OCI-LY7 (cell line): ENCODE measurements around the gene SPAG9. TPM values are rescaled to one million over a fixed set of nuclear protein-coding genes. Genes with fewer than 3 reads are reported as not detected.

Experiments used
- BruUV-seq: library from RNA; stranded (reverse); fragments of 400-500 nt; replicated peaks from 2 replicates; lab custom pipeline; 2021; lab: Mats Ljungman, UMichigan
- CTCF ChIA-PET: fragments of 300-600 bp; sonication (Branson Sonifier 250); formaldehyde crosslinking; loops from one replicate; lab custom pipeline; 2022; ENCODE audit warnings: antibody characterized with exemption; ENCODE audit not compliant: unreplicated experiment; lab: Charles Lee
- POLR2A ChIA-PET: fragments of 300-600 bp; sonication (Branson Sonifier 250); formaldehyde crosslinking; loops from one replicate; lab custom pipeline; 2022; ENCODE audit warnings: antibody characterized with exemption; lab: Charles Lee
- DNase-seq: peaks from one replicate; pipeline ENCODE4 v3.0.0-alpha.2; 2015; ENCODE audit warnings: low spot score
- H2AFZ ChIP-seq: fragments of 200-600 bp; sonication (generic), shearing (Covaris generic); 2 replicates; pipeline ENCODE4 v1.6.1; 2014; ENCODE audit warnings: mild to moderate bottlenecking, antibody characterized with exemption, low read length, moderate library complexity
- H3K27ac ChIP-seq: fragments of 200-600 bp; sonication (generic); 2 replicates; pipeline ENCODE4 v1.5.1; 2014; ENCODE audit warnings: mixed run types, low read depth, mild to moderate bottlenecking, moderate library complexity, low read length, inconsistent platforms; ENCODE audit not compliant: poor library complexity, severe bottlenecking
- H3K36me3 ChIP-seq: fragments of 200-600 bp; sonication (generic); 2 replicates; pipeline ENCODE4 v1.6.1; 2014; ENCODE audit warnings: mild to moderate bottlenecking, antibody characterized with exemption, low read length, moderate library complexity, mixed read lengths; ENCODE audit not compliant: insufficient read depth
- H3K4me1 ChIP-seq: fragments of 200-600 bp; sonication (generic); 2 replicates; pipeline ENCODE4 v1.5.1; 2014; ENCODE audit warnings: mild to moderate bottlenecking, low read length; ENCODE audit not compliant: insufficient read depth, poor library complexity, severe bottlenecking
- H3K4me2 ChIP-seq: fragments of 200-600 bp; sonication (generic); 2 replicates; pipeline ENCODE4 v1.6.1; 2014; ENCODE audit warnings: mild to moderate bottlenecking, low read length
- H3K4me3 ChIP-seq: fragments of 200-600 bp; sonication (generic); 2 replicates; pipeline ENCODE4 v1.5.1; 2014; ENCODE audit warnings: mild to moderate bottlenecking, low read depth, low read length; ENCODE audit not compliant: poor library complexity, severe bottlenecking
- H3K79me2 ChIP-seq: fragments of 200-600 bp; sonication (generic); 2 replicates; pipeline ENCODE4 v1.6.1; 2016; ENCODE audit warnings: low read depth, mild to moderate bottlenecking, low read length, moderate library complexity, mixed read lengths; ENCODE audit not compliant: insufficient read depth
- H3K9me2 ChIP-seq: fragments of 200-600 bp; sonication (generic); 2 replicates; pipeline ENCODE4 v1.6.1; 2016; ENCODE audit warnings: mild to moderate bottlenecking, low read length, mixed read lengths; ENCODE audit not compliant: insufficient read depth
- H3K9me3 ChIP-seq: fragments of 200-600 bp; sonication (generic); 2 replicates; pipeline ENCODE4 v1.6.1; 2014; ENCODE audit warnings: mild to moderate bottlenecking, mixed run types, low read length, mixed read lengths
- H4K20me1 ChIP-seq: fragments of 200-600 bp; sonication (generic); 2 replicates; pipeline ENCODE4 v1.6.1; 2014; ENCODE audit warnings: mild to moderate bottlenecking, antibody characterized with exemption, low read length, moderate library complexity, mixed read lengths; ENCODE audit not compliant: insufficient read depth
- EZH2phosphoT487 ChIP-seq: fragments of 200-600 bp; sonication (generic); IDR thresholded peaks from 2 replicates; pipeline ENCODE4 v1.6.1; 2018; ENCODE audit warnings: low read depth, borderline replicate concordance, mild to moderate bottlenecking, mixed run types, antibody characterized with exemption, low read length, moderate library complexity, mixed read lengths
- intact Hi-C: fragments of 100-400 bp; cut with micrococcal nuclease; formaldehyde crosslinking; loops from one replicate; pipeline ENCODE4 v1.10.0; 2022; ENCODE audit not compliant: unreplicated experiment
- total RNA-seq, 2 experiments: library from RNA; depleted of rRNA in 1 of 2; stranded (reverse); fragments of >200 nt in 1 of 2; shearing (Covaris generic) in 1 of 2; gene quantifications; 2 replicates each; pipeline ENCODE4 v1.2.3, GENCODE V29; 2014 to 2022
- TF ChIP-seq, protein P1 (sequence below): fragments of 200-600 bp; sonication (generic); conservative IDR thresholded peaks from 2 replicates; pipeline ENCODE4 v1.5.1; 2014; ENCODE audit warnings: mild to moderate bottlenecking, antibody characterized with exemption, low read length, moderate library complexity, mixed read lengths

The SPAG9 gene
- total RNA-seq, 2 experiments from 2014 or later = 75.5 to 78.9 TPM

- CTCF ChIA-PET = no interaction called here
- no peaks in the 10 kb centered on the region for H4K20me1 ChIP-seq
- no TSS peak for BruUV-seq
- H3K9me2 ChIP-seq = no peaks in the 10 kb centered on the region
- H3K79me2 ChIP-seq = no peaks in the 10 kb centered on the region
- H3K36me3 ChIP-seq = no peaks in the 10 kb centered on the region
- H3K4me1 ChIP-seq = peaks cover 29% of the 10 kb centered on the region
- DNase-seq = no peak
- H3K4me3 ChIP-seq = no peak overlapping the region
- H3K9me3 ChIP-seq = no peaks in the 10 kb centered on the region
- no peak for TF ChIP-seq EZH2phosphoT487
- TF ChIP-seq, protein P1, sequence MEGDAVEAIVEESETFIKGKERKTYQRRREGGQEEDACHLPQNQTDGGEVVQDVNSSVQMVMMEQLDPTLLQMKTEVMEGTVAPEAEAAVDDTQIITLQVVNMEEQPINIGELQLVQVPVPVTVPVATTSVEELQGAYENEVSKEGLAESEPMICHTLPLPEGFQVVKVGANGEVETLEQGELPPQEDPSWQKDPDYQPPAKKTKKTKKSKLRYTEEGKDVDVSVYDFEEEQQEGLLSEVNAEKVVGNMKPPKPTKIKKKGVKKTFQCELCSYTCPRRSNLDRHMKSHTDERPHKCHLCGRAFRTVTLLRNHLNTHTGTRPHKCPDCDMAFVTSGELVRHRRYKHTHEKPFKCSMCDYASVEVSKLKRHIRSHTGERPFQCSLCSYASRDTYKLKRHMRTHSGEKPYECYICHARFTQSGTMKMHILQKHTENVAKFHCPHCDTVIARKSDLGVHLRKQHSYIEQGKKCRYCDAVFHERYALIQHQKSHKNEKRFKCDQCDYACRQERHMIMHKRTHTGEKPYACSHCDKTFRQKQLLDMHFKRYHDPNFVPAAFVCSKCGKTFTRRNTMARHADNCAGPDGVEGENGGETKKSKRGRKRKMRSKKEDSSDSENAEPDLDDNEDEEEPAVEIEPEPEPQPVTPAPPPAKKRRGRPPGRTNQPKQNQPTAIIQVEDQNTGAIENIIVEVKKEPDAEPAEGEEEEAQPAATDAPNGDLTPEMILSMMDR = no peak
- POLR2A ChIA-PET = no interaction called here
- intact Hi-C loops = no loop called here
- 0 out of 2 replicates have a peak overlapping the region, but pooled peaks have one; percentile 75 for H2AFZ ChIP-seq
- no peak overlapping the region for H3K27ac ChIP-seq
- H3K4me2 ChIP-seq = no peak overlapping the region
These were observed 200.6 kb downstream of the SPAG9 start for GRCh38 chr17:50920041-50920410.

- H3K9me2 ChIP-seq = no peaks in the 10 kb centered on the region
- no peaks in the 10 kb centered on the region for H4K20me1 ChIP-seq
- no peak overlapping the region for H3K4me3 ChIP-seq
- H3K79me2 ChIP-seq = no peaks in the 10 kb centered on the region
- H3K36me3 ChIP-seq = no peaks in the 10 kb centered on the region
- TF ChIP-seq EZH2phosphoT487 = no peak
- TF ChIP-seq, protein P1 = no peak
- ChIA-PET POLR2A (no interaction called here), CTCF (interaction anchor here (0.7 kb wide), 1 partner anchor 12 kb away, joined by 3 read pairs; no protein-coding TSS in a partner anchor)
- no TSS peak for BruUV-seq
- peak; percentile 47 for DNase-seq
- H2AFZ ChIP-seq = peak overlapping the region; percentile 75; the same call in 1 of the 2 replicates
- H3K4me2 ChIP-seq = peak overlapping the region; percentile 38; the same call in 1 of the 2 replicates
- H3K4me1 ChIP-seq = peaks cover 29% of the 10 kb centered on the region
- H3K9me3 ChIP-seq = no peaks in the 10 kb centered on the region
- intact Hi-C loops = no loop called here
- H3K27ac ChIP-seq = no peak overlapping the region
These were observed 201.2 kb downstream of the SPAG9 start for GRCh38 chr17:50919321-50920040.

DNA sequence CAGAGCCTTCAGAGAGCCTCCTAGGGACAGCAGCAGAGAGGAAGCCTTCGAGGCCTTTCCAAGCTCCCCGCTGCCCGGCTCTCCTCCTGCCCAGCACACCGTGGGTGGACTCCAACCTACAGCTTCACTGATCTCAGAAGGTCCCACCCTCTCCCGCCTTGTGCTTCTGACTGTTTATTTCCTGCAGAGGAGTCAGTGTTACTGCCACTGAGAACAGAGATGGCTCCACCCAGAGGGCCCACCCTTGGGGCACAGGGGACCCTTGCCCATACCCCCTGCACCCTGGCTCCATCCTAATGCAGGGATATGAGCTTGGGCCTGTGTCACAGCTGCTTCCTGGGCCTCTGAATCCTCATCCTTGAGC lies 201.8 kb downstream of the SPAG9 start:
- H3K9me3 ChIP-seq = no peaks in the 10 kb centered on the region
- intact Hi-C loops = no loop called here
- TF ChIP-seq, protein P1 = no peak
- no peak for TF ChIP-seq EZH2phosphoT487
- DNase-seq = no peak
- no TSS peak for BruUV-seq
- H3K4me2 ChIP-seq = 0 out of 2 replicates have a peak overlapping the region, but pooled peaks have one; percentile 38
- H4K20me1 ChIP-seq = no peaks in the 10 kb centered on the region
- POLR2A ChIA-PET = interaction anchor here (0.7 kb wide), 1 partner anchor 146 kb away, joined by 5 read pairs; no protein-coding TSS in a partner anchor
- H2AFZ ChIP-seq = peak overlapping the region; percentile 75; the same call in 1 of the 2 replicates
- H3K36me3 ChIP-seq = no peaks in the 10 kb centered on the region
- CTCF ChIA-PET = interaction anchor here (0.7 kb wide), 1 partner anchor 12 kb away, joined by 3 read pairs; no protein-coding TSS in a partner anchor
- no peak overlapping the region for H3K27ac ChIP-seq
- no peaks in the 10 kb centered on the region for H3K79me2 ChIP-seq
- no peaks in the 10 kb centered on the region for H3K9me2 ChIP-seq
- peaks cover 29% of the 10 kb centered on the region for H3K4me1 ChIP-seq
- H3K4me3 ChIP-seq = no peak overlapping the region
